Stomach (tissue), 9 donors: Measurements from ENCODE around the gene NCOA1. TPM values are rescaled to one million over a fixed set of nuclear protein-coding genes. Genes with fewer than 3 reads are reported as not detected.

Source experiments
- DNase-seq, 2 donors: peaks; one replicate each; pipeline versions ENCODE4 v3.0.0 to v3.0.0-alpha.2; 2013 to 2019
- H3K27ac ChIP-seq, 5 donors: fragments of 200-600 bp in 4 of 5; sonication (generic) in 4 of 5; one replicate each; pipeline ENCODE4 v1.5.1; 2013 to 2019; ENCODE audit warnings: mild to moderate bottlenecking in 1 of 5, moderate library complexity in 1 of 5
- H3K27me3 ChIP-seq, 3 donors: fragments of 200-600 bp; sonication (generic); one replicate each; pipeline ENCODE4 v1.5.1; 2017 to 2019; ENCODE audit warnings: mixed run types in 1 of 3
- H3K36me3 ChIP-seq, 4 donors: fragments of 200-600 bp; sonication (generic); 1 replicate in 3 of 4; 2 replicates in 1 of 4; pipeline ENCODE4 v1.5.1; 2016 to 2019
- H3K4me1 ChIP-seq, 4 donors: fragments of 200-600 bp; sonication (generic); one replicate each; pipeline ENCODE4 v1.5.1; 2016 to 2019
- H3K4me3 ChIP-seq, 4 donors: fragments of 200-600 bp; sonication (generic) in 3 of 4; one replicate each; pipeline ENCODE4 v1.5.1; 2016 to 2019; ENCODE audit warnings: mild to moderate bottlenecking in 1 of 4
- H3K9me3 ChIP-seq, 4 donors: fragments of 200-600 bp; sonication (generic); one replicate each; pipeline ENCODE4 v1.5.1; 2016 to 2019
- EP300 ChIP-seq: sonication (generic); formaldehyde crosslinking; IDR thresholded peaks from one replicate; pipeline ENCODE4 v1.6.1; 2017; ENCODE audit warnings: antibody characterized with exemption
- POLR2A ChIP-seq, 4 donors: fragments of 450-650 bp; IDR thresholded peaks; one replicate each; pipeline ENCODE4 v1.6.1; 2016; ENCODE audit warnings: antibody characterized with exemption in 4 of 4, control low read depth in 2 of 4, mild to moderate bottlenecking in 1 of 4, moderate library complexity in 1 of 4
- POLR2AphosphoS5 ChIP-seq, 3 donors: sonication (generic); formaldehyde crosslinking; IDR thresholded peaks; one replicate each; pipeline ENCODE4 v1.6.1; 2016; ENCODE audit warnings: antibody characterized with exemption in 3 of 3
- WGBS, 5 donors: extraction: QIAGEN DNeasy Blood & Tissue Kit in 3 of 5; methylation state at CpG; one replicate each; pipeline versions ENCODE4 v1.1.5 to v1.1.7; 2013 to 2018; 5-methylcytosine and 5-hydroxymethylcytosine counted together
- intact Hi-C: fragments of 100-400 bp; cut with DNase I; formaldehyde crosslinking; loops from one replicate; pipeline ENCODE4 v1.15.1; 2023; ENCODE audit warnings: low total_unique reads
- polyA plus RNA-seq, 3 donors: library from polyadenylated mRNA; stranded (reverse); fragments of 200-250 nt; gene quantifications; one replicate each; pipeline ENCODE4 v1.2.3, GENCODE V29; 2013
- total RNA-seq, 5 donors: library from RNA; depleted of rRNA; stranded (reverse); fragments of >200 nt; gene quantifications; one replicate each; pipeline versions ENCODE4 v1.1.0 to v1.2.3, GENCODE V29; 2014 to 2016
- TF ChIP-seq, protein P1 (sequence below), 7 experiments: fragments of 450-650 bp in 4 of 7; fragments of 200-600 bp in 3 of 7; sonication (generic) in 3 of 7; IDR thresholded peaks; one replicate each; pipeline ENCODE4 v1.5.1; 2016 to 2019; ENCODE audit warnings: antibody characterized with exemption in 7 of 7, control low read depth in 2 of 7, mild to moderate bottlenecking in 1 of 7
- donor health status: healthy with polysubstance abuse.
- donor health status: Bipolar disorder and iron deficiency.
- donor health status: healthy.

NCOA1 gene
- total and polyA plus RNA-seq, 8 donors = 7.3 to 223 (median 34.8) TPM

DNA sequence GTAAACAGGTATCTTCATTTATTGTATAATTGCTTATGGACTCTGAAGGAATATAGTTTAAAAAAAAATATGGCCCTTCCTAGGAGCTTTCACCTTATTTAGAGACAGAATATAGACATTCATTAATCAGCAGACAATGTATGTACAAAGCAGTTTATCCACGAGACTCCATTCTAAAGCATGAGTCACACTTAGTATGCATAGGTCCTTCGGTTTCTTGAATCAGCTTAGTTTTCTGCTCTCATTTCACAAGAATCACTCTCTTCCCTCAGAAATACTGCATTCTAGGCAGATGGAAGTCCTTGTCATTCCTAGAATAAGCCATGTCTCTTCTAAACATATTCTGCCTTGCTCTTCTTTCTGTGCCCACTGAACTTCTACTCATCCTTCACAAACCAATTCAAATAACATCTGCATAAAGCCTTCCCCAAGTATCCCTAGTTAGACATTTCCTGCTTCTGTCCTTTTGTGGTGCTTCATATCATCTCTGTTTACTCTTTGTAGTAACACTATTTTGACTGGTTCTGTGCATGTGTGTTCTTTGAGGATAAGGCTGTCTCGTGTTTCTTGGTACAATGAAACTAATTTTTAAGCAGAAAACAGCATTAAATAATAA is 217.6 kb downstream of the NCOA1 start:
- 60 to 76% (median 63%) methylated on average over 3 of the region's 3 CpGs for WGBS, 5 donors

DNA sequence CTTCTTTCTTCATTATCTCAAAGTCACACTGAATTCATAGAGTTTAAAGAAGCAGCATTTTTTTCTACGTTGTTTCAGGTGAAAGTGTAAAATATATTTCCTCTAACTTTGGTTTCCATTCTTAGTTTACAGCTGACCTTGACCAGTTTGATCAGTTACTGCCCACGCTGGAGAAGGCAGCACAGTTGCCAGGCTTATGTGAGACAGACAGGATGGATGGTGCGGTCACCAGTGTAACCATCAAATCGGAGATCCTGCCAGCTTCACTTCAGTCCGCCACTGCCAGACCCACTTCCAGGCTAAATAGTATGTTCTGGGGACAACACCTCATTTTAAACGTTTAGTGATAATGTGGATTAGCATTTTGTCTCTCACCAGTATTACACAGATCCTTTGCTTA is 219.8 kb downstream of the NCOA1 start:
- intact Hi-C loops = no loop called here
- H3K27me3 ChIP-seq = no peaks in the 10 kb centered on the region
- no peak for TF ChIP-seq POLR2A (IDR thresholded peaks at IDR 0.05)
- TF ChIP-seq, protein P1, sequence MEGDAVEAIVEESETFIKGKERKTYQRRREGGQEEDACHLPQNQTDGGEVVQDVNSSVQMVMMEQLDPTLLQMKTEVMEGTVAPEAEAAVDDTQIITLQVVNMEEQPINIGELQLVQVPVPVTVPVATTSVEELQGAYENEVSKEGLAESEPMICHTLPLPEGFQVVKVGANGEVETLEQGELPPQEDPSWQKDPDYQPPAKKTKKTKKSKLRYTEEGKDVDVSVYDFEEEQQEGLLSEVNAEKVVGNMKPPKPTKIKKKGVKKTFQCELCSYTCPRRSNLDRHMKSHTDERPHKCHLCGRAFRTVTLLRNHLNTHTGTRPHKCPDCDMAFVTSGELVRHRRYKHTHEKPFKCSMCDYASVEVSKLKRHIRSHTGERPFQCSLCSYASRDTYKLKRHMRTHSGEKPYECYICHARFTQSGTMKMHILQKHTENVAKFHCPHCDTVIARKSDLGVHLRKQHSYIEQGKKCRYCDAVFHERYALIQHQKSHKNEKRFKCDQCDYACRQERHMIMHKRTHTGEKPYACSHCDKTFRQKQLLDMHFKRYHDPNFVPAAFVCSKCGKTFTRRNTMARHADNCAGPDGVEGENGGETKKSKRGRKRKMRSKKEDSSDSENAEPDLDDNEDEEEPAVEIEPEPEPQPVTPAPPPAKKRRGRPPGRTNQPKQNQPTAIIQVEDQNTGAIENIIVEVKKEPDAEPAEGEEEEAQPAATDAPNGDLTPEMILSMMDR (IDR thresholded peaks at IDR 0.05) = no peak
- no peak for TF ChIP-seq POLR2AphosphoS5 (IDR thresholded peaks at IDR 0.05)
- no peak for TF ChIP-seq EP300
- H3K36me3 ChIP-seq = peaks cover 11 to 66% (median 65%) of the 10 kb centered on the region in 4 donors
- H3K27ac ChIP-seq = no peak overlapping the region
- 90 to 95% (median 94%) methylated on average over 6 of the region's 6 CpGs for WGBS, 5 donors
- H3K4me3 ChIP-seq = no peak overlapping the region
- H3K9me3 ChIP-seq = no peaks in the 10 kb centered on the region
- no peak for DNase-seq
- no peaks in the 10 kb centered on the region for H3K4me1 ChIP-seq

More for the DNA sequence above, 217.6 kb downstream of the NCOA1 start:
- Histone ChIP-seq H3K36me3 (peaks cover 11 to 62% (median 56%) of the 10 kb centered on the region in 4 donors), H3K4me3 (no peak overlapping the region), H3K27ac (no peak overlapping the region), H3K9me3 (no peaks in the 10 kb centered on the region), H3K4me1 (no peaks in the 10 kb centered on the region), H3K27me3 (no peaks in the 10 kb centered on the region)
- intact Hi-C loops = no loop called here
- no peak for DNase-seq
- no peak for TF ChIP-seq EP300

DNA sequence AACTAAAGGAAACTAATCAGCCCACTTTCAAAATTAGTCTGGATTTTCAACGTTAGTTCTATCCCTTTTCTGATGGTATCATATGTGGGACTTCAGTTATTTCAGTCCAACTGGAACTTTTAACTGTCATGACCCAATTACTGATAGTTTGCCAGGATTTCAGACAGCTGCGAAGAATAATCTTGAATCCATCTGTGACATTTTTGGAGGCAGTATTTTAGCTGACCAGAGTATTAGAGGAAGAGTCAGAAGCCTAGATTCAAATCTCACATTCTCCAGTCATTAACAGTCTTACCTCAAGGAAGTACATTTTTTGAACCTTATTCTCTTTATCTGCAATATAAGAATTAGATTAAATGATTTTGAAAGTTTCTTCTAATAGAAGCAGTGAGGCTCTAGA is 220.8 kb downstream of the NCOA1 start:
- 62 to 83% (median 70%) methylated on average over 2 of the region's 2 CpGs for WGBS, 5 donors
- Histone ChIP-seq H3K4me1 (no peaks in the 10 kb centered on the region), H3K27ac (no peak overlapping the region), H3K27me3 (no peaks in the 10 kb centered on the region), H3K36me3 (peaks cover 9 to 60% (median 60%) of the 10 kb centered on the region in 4 donors), H3K4me3 (no peak overlapping the region), H3K9me3 (no peaks in the 10 kb centered on the region)
- DNase-seq = peak in 1 of 2 donors; percentile 35
- intact Hi-C loops = no loop called here
- TF ChIP-seq POLR2AphosphoS5 (IDR thresholded peaks at IDR 0.05) (no peak), POLR2A (IDR thresholded peaks at IDR 0.05) (no peak), EP300 (no peak)
- TF ChIP-seq, protein P1 (IDR thresholded peaks at IDR 0.05) = no peak

DNA sequence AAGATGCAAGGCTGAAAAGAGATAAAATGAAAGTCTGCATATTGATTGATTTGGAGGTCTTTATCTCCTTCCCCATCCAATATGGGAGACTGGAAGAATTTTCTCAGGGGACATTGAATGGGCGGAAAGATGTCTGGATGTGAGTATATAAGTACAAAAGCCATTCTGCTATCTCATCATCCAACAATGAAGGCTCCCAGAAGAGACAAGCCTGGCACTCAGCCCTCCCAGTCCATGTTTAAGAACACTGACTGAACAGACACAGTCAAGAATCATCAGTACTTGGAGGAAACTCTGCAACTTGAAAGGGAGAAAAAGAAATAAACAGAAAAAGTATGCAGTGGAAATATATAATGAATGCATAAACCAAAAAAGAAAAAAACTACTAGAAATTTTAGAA is 221.2 kb downstream of the NCOA1 start:
- TF ChIP-seq POLR2A (IDR thresholded peaks at IDR 0.05) (no peak), POLR2AphosphoS5 (IDR thresholded peaks at IDR 0.05) (no peak), EP300 (no peak)
- TF ChIP-seq, protein P1 (IDR thresholded peaks at IDR 0.05) = no peak
- H3K27me3 ChIP-seq = no peaks in the 10 kb centered on the region
- peak in 1 of 2 donors; percentile 28 for DNase-seq
- H3K4me1 ChIP-seq = no peaks in the 10 kb centered on the region
- intact Hi-C loops = no loop called here
- H3K9me3 ChIP-seq = no peaks in the 10 kb centered on the region
- peaks cover 5 to 60% (median 56%) of the 10 kb centered on the region in 4 donors for H3K36me3 ChIP-seq
- no peak overlapping the region for H3K4me3 ChIP-seq
- 82 to 93% (median 88%) methylated on average over 1 of the region's 1 CpG for WGBS, 5 donors
- no peak overlapping the region for H3K27ac ChIP-seq

DNA sequence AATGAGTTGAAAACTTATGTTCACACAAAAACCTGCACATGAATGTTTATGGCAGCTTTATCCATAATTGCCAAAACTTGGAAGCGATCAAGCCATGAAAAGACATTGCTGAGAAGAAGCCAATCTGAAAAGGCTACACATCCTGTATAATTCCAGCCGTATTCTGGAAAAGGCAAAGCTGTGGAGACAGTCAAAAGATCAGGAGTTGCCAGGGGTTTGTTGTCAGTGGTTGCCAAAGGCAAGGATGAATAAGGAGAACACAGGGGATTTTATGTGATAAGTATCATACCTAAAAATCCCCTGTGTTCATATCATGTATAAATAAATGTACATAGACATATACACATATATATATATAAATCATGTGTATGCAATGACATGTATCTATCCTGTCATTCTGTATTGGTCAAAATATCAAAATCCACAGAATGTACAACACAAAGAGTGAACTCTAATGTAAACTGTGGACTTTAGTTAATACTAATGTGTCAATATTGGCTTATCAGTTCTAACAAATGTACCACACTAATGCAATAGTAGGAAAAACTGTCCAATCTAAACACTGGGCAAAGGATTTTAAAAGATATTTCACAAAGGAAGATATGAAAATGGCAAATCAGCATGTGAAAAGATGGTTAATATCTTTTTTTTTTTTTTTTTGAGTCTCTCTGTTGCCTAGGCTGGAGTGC is 226.4 kb downstream of the NCOA1 start:
- intact Hi-C loops = no loop called here
- Histone ChIP-seq H3K4me3 (no peak overlapping the region), H3K36me3 (peaks cover 0 to 35% (median 29%) of the 10 kb centered on the region in 4 donors), H3K27me3 (no peaks in the 10 kb centered on the region), H3K4me1 (peaks cover 0 to 12% (median 4%) of the 10 kb centered on the region in 4 donors), H3K9me3 (no peaks in the 10 kb centered on the region), H3K27ac (no peak overlapping the region)
- DNase-seq = no peak
- TF ChIP-seq, protein P1 (IDR thresholded peaks at IDR 0.05) = no peak
- 82 to 92% (median 86%) methylated on average over 2 of the region's 2 CpGs for WGBS, 5 donors
